ENCODE data around the gene IDH3G.

Gene IDH3G

GRCh38 chrX:153791104-153791852 is 2.9 kb downstream of the IDH3G start:
- no peak for DNase-seq (ENCODE audit: low spot score)

- no peak for DNase-seq (ENCODE audit: low spot score)
Observed at GRCh38 chrX:153789654-153790053, 4.5 kb downstream of the IDH3G start.

GRCh38 chrX:153786669-153787068 is 7.5 kb downstream of the IDH3G start:
- DNase-seq (ENCODE audit: low spot score), result no peak

GRCh38 chrX:153784325-153784967 is 9.7 kb downstream of the IDH3G start:
- no peak for DNase-seq (ENCODE audit: low spot score)

GRCh38 chrX:153783378-153784013 is 10.7 kb downstream of the IDH3G start:
- no peak for DNase-seq (ENCODE audit: low spot score)

- no peak for DNase-seq (ENCODE audit: low spot score)
Observed at GRCh38 chrX:153782871-153783270, 11.3 kb downstream of the IDH3G start.

- DNase-seq (ENCODE audit: low spot score), result no peak
Observed at GRCh38 chrX:153782313-153782712, 11.9 kb downstream of the IDH3G start.

- DNase-seq (ENCODE audit: low spot score), result no peak
Observed at GRCh38 chrX:153781428-153782047, 12.6 kb downstream of the IDH3G start.

GRCh38 chrX:153780678-153781427 is 13.3 kb downstream of the IDH3G start, which contains the start of gene SRPK3:
Gene SRPK3 (plus strand): TSS chrX:153781041. CDS start chrX:153781087, 46 bp downstream.
- DNase-seq (ENCODE audit: low spot score), result no peak

- no peak for DNase-seq (ENCODE audit: low spot score)
Observed at GRCh38 chrX:153779891-153780677, 14.1 kb downstream of the IDH3G start.

- no peak for DNase-seq (ENCODE audit: low spot score)
Observed at GRCh38 chrX:153778684-153779101, 15.5 kb downstream of the IDH3G start.

- DNase-seq (ENCODE audit: low spot score), result no peak
Observed at GRCh38 chrX:153778181-153778580, 16.0 kb downstream of the IDH3G start.

- DNase-seq (ENCODE audit: low spot score), result no peak
Observed at GRCh38 chrX:153777261-153778090, 16.7 kb downstream of the IDH3G start.

- no peak for DNase-seq (ENCODE audit: low spot score)
Observed at GRCh38 chrX:153776611-153777045, 17.5 kb downstream of the IDH3G start.

GRCh38 chrX:153776120-153776599 is 18.0 kb downstream of the IDH3G start:
- no peak for DNase-seq (ENCODE audit: low spot score)

- no peak for DNase-seq (ENCODE audit: low spot score)
Observed at GRCh38 chrX:153775293-153776119, 18.7 kb downstream of the IDH3G start.

GRCh38 chrX:153774576-153775292 is 19.4 kb downstream of the IDH3G start:
- no peak for DNase-seq (ENCODE audit: low spot score)

Data from CD4-positive, alpha-beta T cell treated with Interleukin-6 at 100 ng/mL for 8 hours (primary cell).